HL-60/S4 treated with retinoic acid at 250 ng/mL for 4 days and 3 days (cell line): ENCODE measurements around the gene KDM1B.
"Not testable (repeated sequence)": the region's sequence is repeated elsewhere in the genome, so short reads cannot be mapped to it uniquely, and the experiment has no call there.

Experiments used
- in situ Hi-C: fragments of 300-500 bp; cut with MboI; formaldehyde crosslinking; loops from 2 replicates; pipeline ENCODE4 v1.7.0; 2022; ENCODE audit warnings: low sequenced_read_pairs

The KDM1B gene

DNA sequence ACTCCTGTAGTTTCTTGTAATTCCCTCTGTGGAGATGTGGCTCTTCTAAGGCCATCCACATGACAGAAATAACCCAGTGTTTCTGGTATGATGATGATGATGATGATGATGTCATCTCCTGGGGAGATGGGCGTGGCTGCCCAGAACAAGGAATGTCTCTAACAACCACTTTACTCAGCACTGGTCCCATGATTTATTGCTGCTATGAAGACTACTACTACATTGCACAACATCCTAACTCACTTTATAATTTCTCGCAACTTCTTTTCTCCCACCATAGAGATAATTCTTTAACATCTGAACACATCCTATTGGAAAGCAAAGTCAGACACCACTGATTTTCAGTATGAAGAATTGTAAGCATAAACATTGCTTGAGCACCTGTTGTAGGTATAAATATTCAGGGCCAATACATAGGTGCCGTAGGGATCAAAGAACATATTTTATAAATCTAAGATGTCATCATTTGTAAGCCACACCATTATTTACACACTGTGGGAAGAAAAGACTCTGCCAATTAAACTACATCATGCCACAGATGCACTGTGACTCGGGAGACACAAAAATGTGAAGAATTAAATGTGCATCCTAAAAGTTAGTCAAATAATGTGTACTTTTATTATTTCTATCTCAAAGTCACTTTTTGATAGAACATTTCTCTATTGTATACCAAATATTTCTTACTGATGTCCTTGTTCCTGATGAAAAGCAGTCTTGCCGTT is 6.8 kb upstream of the KDM1B start:
- in situ Hi-C loops, result no loop called here

DNA sequence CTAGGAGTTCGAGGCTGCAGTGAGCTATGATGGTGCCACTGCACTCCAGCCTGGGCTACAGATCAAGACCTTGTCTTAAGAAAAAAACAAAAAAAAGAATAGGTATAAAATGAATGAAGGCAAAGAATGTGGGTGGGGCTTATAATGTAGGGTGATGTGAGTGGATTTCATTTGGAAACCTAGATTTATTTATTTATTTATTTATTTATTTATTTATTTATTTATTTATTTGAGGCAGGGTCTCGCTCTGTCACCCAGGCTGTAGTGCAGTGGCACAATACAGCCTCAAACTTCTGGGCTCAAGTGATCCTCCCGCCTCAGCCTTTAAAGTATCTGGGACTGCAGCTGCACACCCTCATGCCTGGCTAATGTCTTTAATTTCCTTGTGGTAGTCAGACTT is 3.8 kb upstream of the KDM1B start:
- in situ Hi-C loops, result not testable (repeated sequence)

DNA sequence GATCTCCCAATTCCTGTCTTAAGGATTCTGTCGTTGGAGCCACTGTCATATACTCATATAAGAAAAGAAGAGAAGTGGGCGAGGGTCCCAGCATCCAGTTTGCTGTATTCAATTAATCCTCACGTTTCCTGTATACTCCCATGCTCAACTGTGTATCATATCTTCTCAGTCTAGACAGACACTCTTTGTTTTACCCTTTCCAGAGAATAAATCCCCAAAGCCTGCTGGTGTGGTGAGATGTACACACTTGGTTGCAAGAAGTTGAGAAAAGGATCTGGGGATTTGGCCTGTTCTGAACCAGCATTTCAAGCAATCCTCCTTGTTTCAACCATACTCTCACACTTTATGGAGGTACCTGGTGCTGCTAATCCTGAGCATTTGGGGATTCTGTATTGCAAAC is 3.4 kb upstream of the KDM1B start:
- in situ Hi-C loops, result no loop called here

DNA sequence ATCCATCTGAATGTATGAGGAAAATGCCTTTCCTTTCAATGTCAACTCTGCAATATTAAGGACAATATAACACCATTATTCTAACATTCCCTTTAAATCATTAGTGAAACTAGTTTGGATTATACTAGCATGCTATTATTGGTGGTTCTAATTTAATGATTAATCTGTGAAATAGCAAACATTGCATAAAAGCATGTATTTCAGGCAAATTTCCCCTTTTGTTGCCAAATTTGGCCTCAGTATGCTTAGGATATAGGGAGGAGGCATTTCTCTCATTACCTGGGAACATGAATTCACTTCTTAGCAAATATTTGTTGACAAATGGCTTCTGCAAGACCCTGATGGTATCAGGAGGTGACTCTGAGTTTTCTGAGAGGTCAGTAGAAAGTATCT is 1.9 kb upstream of the KDM1B start:
- in situ Hi-C loops, result no loop called here

DNA sequence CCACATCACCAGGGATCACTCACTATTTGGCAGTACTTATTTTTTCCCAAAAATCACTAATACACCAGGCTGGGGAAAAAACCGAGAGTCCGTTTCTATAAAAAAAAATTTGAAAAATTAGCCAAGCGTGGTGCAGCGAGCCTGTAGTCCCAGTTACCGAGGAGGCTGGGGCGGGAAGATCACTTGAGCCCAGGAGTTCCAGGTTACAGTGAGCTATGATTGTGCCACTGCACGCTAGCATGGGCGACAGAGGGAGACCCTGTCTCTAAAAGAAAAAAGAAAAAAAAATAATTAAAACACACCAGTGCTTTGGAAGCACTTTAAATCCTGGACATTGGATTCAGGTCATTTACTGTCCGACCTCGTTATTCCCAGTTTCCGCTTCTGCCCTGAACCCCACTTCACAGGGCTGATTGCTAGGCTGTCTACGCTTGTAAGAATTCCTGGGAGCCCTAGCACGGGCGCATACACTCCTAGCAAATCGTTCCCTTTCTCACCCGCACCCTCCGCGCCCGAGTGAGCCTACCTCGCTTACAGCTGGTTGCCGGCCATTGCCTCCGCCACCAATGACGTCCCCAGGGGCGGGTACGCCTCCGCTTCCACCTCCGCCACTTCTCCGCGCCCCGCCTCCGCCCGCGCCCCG is 594 bp upstream of the KDM1B start, which contains the start of gene TPMT:
Gene TPMT, minus strand, starts transcription at position 571 of the 643 bp plus-strand sequence. CDS start 5,950 bp downstream, outside the sequence.
- in situ Hi-C loops, result no loop called here

DNA sequence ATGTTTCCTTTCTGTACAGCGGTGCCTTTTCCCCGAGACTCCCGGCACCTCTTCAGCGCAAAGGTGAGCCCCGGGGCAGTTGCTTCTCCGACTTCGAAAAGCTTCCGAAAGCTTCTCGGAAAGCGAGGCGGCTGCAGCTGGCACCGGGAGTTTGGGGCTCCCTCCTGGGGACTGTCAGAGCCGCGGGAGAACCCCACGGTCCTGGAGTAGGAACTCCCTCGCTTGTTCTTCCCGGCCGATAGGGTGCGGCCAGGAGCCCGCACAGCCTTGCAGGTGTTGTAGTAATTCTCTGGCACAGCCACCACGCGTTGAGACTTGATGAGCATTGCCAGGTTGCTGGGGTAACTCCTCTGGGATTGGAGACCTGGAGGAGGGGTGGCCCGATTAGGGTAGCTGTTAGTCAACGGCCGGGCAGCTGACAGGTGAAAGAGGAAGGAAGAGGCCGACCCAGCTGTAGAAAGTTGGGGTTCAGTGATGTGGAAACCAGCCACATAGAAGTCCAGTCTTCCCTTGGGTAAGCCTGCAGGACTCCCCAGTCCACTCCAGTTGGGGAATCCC is 721 bp downstream of the KDM1B start:
- in situ Hi-C loops, result no loop called here

DNA sequence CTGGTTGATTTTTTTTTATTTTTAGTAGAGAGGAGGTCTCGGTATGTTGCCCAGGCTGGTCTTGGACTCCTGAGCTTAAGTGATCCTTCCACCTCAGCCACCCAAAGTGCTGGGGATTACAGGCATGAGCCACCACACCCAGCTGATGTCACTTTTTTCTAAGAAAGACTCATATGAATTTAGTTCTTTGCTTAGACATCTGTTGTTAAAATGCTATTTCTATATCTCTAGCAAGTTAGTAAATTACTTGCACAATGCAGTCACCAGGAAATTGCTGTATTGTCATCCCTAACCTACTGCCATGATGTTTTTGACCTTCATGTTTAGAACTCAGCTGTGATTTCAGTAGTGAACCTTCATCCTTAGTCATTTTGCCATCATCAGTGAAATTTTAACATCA is 5.7 kb downstream of the KDM1B start:
- in situ Hi-C loops, result no loop called here

DNA sequence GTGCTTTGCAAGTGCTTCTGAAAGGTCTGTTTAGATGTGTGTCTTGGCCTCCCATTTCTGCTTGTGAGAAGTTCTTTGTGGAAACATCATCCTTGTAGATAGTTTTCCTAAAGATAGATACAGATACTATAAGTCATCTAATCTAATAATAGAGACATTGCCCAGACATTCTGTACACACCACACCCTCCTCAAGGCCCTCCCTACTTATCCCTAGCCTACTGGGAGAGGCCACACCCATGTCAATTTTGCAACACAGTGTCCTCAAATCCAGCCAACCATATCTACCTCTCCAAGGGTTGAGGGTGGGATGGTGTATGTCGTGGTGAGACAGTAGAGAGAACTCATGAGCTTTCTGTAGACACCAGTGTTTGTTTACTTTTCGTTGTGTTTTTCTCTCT is 6.2 kb downstream of the KDM1B start:
- in situ Hi-C loops, result no loop called here

DNA sequence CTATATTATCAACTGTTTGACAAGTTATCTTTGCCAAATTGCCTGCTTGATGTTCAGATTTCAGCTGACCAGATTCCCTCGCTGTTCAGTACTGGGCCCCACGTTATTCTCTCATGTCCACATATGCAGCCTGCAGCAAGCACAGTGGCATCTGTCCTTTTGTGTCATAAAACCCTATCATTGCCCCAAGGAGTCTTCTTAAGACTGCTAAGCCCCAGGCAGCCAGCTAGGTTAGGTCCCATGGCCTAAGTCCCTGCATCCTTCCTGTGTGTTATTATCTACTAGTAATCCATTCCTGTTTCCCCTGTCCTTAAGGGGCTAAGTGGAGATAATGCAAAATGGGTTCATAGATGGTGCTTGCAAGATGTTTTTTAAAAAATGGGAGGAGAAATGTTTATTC is 7.2 kb downstream of the KDM1B start:
- in situ Hi-C loops, result no loop called here

DNA sequence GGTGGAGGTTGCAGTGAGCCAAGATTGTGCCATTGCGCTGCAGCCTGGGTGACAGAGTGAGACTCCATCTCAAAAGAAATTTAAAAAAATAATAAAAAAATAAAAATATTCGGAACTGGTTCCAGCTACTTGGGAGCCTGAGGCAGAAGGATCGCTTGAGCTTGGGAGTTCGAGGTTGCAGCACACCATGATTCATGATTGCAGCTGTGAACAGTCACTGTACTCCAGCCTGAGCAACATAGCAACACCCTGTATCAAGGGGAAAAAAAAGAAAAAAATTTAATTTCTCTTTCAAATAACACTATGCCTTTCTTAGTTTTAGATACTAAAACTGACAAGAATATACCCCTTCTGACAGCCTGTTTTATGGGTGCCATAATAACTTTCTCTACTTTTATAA is 10.5 kb downstream of the KDM1B start:
- in situ Hi-C loops, result no loop called here

DNA sequence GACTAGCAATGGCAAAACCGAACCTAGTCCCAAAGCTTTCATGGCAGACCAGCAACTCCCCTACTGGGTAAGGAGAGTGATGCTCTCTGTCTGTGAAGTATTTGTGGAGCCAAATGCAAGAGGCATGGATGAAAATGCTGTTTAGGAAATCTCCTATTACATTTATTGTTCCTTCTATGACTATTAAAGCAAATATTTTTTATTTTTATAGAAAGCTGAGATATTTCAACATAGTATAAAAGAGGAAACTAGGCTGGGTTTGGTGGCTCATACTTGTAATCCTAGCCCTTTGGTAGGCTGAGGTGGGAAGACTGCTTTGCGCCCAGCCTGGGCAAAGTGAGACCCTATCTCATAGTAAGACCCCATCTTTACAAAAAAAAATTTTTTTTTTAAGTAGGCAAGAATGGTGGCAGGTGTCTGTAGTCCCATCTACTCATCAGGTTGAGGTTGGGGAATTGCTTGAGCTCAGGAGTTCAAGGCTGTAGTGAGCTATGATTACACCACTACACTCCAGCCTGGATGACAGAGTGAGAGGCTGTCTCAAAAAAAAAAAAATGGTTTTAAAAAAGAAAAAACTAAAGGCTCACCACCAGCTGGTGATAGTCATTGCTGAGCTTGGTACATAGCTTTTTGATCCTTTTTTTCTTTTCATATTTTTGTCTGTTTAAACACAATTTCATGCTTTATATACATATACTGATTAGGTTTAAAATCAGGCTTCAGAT is 11.3 kb downstream of the KDM1B start:
- in situ Hi-C loops, result no loop called here

DNA sequence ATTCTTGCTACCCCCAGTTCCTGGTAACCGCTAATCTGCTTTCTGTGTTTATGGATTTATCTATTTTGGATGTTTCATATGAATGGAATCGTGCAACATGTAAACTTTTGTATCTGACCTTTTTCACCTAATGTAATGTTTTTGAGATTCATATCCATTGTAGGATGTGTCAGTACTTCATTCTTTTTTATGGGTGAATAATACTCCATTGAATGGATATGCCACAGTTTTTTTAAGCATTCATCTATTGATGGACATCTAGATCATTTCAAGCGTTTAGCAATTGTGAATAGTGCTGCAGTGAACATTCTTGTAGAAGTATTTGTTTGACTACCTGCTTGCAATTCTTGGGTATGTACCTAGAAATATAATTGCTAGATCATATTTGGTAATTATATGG is 13.0 kb downstream of the KDM1B start:
- in situ Hi-C loops, result no loop called here

DNA sequence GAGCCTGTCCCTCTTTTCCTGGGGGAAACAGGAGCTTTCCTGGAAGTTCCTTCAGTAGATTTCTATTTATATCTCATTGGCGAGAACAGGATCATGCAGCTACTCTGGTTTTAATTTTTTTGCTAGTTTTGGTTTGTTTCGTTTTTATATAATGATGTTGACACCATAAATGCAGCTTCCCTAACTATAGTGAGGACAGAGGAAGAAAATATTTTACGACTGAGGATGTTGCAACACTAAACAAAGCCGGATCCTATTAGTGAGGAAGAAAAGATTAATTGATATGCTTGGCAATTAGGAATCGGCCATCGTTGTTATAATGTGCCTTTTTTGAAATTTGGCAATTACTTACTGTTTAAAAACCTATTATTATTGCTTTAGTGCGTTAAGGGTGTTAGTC is 16.6 kb downstream of the KDM1B start:
- in situ Hi-C loops, result no loop called here

DNA sequence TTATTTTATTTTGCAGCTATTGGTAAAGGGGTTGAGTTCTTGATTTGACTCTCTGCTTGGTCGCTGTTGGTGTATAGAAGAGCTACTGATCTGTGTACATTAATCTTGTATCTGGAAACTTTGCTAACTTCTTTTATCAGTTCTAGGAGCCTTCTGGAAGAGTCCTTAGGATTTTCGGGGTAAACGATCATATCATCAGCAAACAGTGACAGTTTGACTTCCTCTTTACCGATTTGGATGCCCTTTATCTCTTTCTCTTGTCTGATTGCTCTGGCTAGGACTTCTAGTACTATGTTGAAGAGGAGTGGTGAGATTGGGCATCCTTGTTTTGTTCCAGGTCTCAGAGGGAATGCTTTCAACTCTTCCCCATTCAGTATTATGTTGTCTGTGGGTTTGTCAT is 21.0 kb downstream of the KDM1B start:
- in situ Hi-C loops, result not testable (repeated sequence)

DNA sequence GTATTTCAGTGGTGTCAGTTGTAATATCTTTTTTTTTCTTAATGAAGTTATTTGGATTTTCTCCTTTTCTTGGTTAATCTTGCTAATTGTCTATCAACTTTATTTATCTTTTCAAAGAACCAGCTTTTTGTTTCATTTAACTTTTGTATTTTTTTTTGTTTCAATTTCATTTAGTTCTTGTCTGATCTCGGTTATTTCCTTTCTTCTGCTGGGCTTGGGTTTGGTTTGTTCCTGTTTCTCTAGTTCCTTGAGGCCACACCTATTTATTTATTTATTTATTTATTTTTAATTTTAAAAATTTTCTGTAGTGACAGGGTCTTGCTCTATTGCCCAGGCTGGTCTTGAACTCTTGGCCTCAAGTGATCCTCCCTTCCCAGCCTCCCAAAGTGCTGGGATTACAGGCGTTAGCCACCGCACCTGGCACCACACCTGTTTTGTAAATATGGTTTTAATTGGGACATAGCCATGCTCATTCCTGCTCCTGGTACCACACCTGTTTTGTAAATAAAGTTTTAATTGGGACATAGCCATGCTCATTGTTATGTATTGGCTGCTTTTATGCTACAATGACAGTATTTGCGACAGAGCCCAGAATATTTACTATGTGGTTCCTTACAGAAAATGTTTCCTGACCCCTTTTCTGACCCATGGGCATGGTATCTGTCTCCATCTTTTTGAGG is 22.2 kb downstream of the KDM1B start:
- in situ Hi-C loops, result no loop called here

DNA sequence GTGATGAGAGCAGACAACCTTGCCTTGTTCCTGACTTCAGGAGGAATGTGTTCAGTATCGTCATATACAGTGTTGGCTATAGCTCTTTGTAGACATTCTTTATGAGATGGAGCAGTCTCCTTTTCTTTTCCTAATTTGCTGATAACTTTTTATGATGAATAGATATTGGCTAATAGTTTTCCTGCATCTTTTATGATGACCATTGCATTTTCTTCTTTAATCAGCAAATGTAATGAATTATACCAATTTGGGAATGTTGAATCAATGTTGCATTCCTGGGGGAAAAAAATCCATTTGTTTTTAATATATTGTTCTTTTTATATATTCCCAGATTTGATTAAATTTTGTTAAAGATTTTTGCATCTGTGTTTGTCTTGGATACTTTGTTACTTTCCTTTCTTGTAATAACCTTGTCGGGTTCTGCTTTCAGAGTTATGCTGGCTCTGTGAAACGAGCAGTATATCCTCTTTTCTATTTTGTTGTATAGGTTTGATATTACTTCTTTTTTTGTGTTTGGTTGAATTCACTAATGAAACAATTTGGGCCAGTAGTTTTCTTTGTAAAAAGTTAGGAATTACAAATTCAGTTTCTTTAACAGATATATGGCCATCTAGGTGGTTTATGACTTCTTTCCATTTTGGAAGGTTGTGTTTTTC is 23.9 kb downstream of the KDM1B start:
- in situ Hi-C loops, result no loop called here

DNA sequence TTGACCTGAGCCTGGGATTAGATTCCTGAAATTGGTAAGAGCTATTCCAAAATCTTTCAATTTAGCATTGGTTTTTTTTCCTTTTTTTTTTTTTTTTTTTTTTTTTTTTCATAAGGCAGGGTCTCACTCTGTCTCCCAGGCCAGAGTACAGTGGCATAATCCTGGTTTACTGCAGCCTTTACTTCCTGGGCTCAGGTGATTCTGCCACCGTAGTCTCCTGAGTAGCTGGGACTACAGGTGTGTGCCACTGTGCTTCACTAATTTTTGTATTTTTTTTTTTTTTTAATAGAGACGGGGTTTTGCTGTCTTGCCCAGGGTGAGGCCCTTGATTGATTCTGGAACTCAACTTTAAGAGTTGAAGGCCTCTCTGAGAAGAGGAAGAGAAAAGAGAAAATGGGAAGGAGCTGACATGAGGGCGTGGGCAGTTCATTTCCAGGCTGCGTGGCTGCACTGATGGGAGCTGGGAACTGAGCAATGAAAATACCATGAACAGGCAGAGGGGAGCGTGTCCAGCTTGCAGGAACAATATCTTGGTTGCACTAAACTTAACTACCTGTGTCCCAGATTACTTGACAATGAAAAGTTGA is 24.6 kb downstream of the KDM1B start:
- in situ Hi-C loops, result no loop called here

DNA sequence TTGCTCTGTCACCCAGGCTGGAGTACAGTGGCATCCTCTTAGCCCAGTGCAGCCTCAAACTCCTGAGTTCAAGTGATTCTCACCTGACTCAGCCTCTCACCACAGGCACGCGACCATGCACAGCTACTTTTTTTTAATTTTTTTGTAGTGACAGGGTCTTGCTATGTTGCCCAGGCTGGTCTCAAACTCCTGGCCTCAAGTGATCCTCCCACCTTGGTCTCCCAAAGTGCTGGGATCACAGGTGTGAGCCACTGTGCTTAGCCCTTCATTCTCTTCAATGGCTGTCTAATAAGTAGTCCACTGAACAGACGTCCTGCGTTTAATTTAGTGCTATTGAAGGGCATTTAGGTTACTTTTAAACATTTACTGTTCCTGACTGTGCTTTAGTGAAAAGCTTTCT is 27.3 kb downstream of the KDM1B start:
- in situ Hi-C loops, result no loop called here

DNA sequence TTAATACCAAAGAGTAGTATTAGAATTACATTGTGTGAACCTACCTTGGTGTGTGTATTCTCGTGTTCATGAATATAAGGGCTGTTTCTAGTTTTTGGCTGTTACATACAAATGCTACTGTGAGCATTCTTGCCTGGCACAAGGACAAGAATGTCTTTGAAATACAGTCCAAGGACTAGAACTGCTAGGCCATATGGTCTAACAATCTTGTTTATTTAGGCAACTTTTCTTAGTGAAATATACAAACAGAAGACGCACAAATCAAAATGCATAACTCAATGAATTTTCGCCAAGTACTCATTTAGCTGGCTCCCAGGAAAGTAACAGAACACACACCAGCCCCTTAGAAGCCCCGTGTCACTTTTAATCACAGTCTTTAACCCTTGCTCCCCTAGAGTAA is 28.5 kb downstream of the KDM1B start:
- in situ Hi-C loops, result no loop called here

DNA sequence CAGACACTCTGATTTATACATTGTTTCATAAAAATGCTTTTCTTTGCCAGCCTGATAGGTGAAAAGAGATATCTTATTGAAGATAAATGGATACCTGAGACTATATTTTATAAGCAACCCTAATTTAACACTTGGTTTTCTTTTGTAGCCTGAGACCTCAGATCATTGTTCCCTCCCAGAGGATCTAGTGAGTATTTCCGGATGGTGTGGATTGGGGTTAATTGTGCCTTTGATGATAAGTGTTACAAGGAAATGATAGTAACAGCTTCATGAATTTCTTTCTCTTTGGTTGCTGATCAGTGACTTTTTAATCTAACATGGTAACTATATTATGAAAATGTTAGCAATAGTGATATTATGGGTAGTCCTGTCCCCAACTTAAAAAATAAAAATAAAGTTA is 30.4 kb downstream of the KDM1B start:
- in situ Hi-C loops, result no loop called here
